Neuron (in vitro differentiated cells): ENCODE results near the gene IL1R2.

Experiments used
- H2AFZ ChIP-seq: one replicate; pipeline ENCODE4 v1.6.1; 2013; ENCODE audit warnings: low read depth, mild to moderate bottlenecking, inconsistent platforms, low read length, moderate library complexity
- H3K27me3 ChIP-seq: one replicate; pipeline ENCODE4 v1.6.1; 2013; ENCODE audit warnings: low read length; ENCODE audit not compliant: insufficient read depth
- H3K36me3 ChIP-seq: one replicate; pipeline ENCODE4 v1.6.1; 2013; ENCODE audit warnings: low read length; ENCODE audit not compliant: insufficient read depth
- H3K4me1 ChIP-seq: one replicate; pipeline ENCODE4 v1.6.1; 2013; ENCODE audit warnings: low read length; ENCODE audit not compliant: insufficient read depth
- H3K4me3 ChIP-seq: 2 replicates; pipeline ENCODE4 v1.5.1; 2013; ENCODE audit warnings: mild to moderate bottlenecking, low read length, moderate library complexity
- H3K9me3 ChIP-seq: one replicate; pipeline ENCODE4 v1.6.1; 2013; ENCODE audit warnings: low read length

The IL1R2 gene

GRCh38 chr2:102048465-102048864 lies 56.7 kb downstream of the IL1R2 start:
- H3K36me3 ChIP-seq: no peaks in the 10 kb centered on the region
- H3K27me3 ChIP-seq: no peaks in the 10 kb centered on the region
- no peaks in the 10 kb centered on the region for H3K9me3 ChIP-seq
- no peaks in the 10 kb centered on the region for H3K4me1 ChIP-seq
- H2AFZ ChIP-seq: no peak overlapping the region
- no peak overlapping the region for H3K4me3 ChIP-seq

- H3K36me3 ChIP-seq: no peaks in the 10 kb centered on the region
- H3K4me1 ChIP-seq: no peaks in the 10 kb centered on the region
- H3K27me3 ChIP-seq: no peaks in the 10 kb centered on the region
- H3K4me3 ChIP-seq: no peak overlapping the region
- no peak overlapping the region for H2AFZ ChIP-seq
- no peaks in the 10 kb centered on the region for H3K9me3 ChIP-seq
Observed at GRCh38 chr2:102049756-102050443, 58.1 kb downstream of the IL1R2 start.

GRCh38 chr2:102050854-102051391 lies 59.2 kb downstream of the IL1R2 start:
- Histone ChIP-seq H2AFZ (no peak overlapping the region), H3K27me3 (no peaks in the 10 kb centered on the region), H3K4me1 (no peaks in the 10 kb centered on the region), H3K4me3 (no peak overlapping the region), H3K36me3 (no peaks in the 10 kb centered on the region), H3K9me3 (no peaks in the 10 kb centered on the region)

- no peaks in the 10 kb centered on the region for H3K4me1 ChIP-seq
- H3K36me3 ChIP-seq: no peaks in the 10 kb centered on the region
- H3K4me3 ChIP-seq: no peak overlapping the region
- peaks cover under 1% of the 10 kb centered on the region for H3K27me3 ChIP-seq
- no peak overlapping the region for H2AFZ ChIP-seq
- H3K9me3 ChIP-seq: no peaks in the 10 kb centered on the region
Observed at GRCh38 chr2:102051692-102052277, 60.0 kb downstream of the IL1R2 start.

GRCh38 chr2:102052365-102052764 lies 60.6 kb downstream of the IL1R2 start:
- peaks cover 3% of the 10 kb centered on the region for H3K27me3 ChIP-seq
- no peak overlapping the region for H3K4me3 ChIP-seq
- H3K36me3 ChIP-seq: no peaks in the 10 kb centered on the region
- H3K9me3 ChIP-seq: no peaks in the 10 kb centered on the region
- H3K4me1 ChIP-seq: peaks cover under 1% of the 10 kb centered on the region
- H2AFZ ChIP-seq: no peak overlapping the region

- Histone ChIP-seq H3K4me1 (peaks cover 8% of the 10 kb centered on the region), H3K36me3 (no peaks in the 10 kb centered on the region), H2AFZ (no peak overlapping the region), H3K9me3 (no peaks in the 10 kb centered on the region), H3K4me3 (no peak overlapping the region), H3K27me3 (peaks cover 3% of the 10 kb centered on the region)
Observed at GRCh38 chr2:102053096-102053495, 61.3 kb downstream of the IL1R2 start.

GRCh38 chr2:102055346-102055990 lies 63.7 kb downstream of the IL1R2 start:
- Histone ChIP-seq H3K27me3 (peaks cover 3% of the 10 kb centered on the region), H2AFZ (no peak overlapping the region), H3K36me3 (no peaks in the 10 kb centered on the region), H3K4me1 (peaks cover 11% of the 10 kb centered on the region), H3K4me3 (no peak overlapping the region), H3K9me3 (no peaks in the 10 kb centered on the region)

GRCh38 chr2:102056079-102056581 lies 64.4 kb downstream of the IL1R2 start:
- H2AFZ ChIP-seq: no peak overlapping the region
- peaks cover 3% of the 10 kb centered on the region for H3K27me3 ChIP-seq
- no peak overlapping the region for H3K4me3 ChIP-seq
- peaks cover 11% of the 10 kb centered on the region for H3K4me1 ChIP-seq
- H3K9me3 ChIP-seq: no peaks in the 10 kb centered on the region
- no peaks in the 10 kb centered on the region for H3K36me3 ChIP-seq

- Histone ChIP-seq H3K4me1 (peaks cover 13% of the 10 kb centered on the region), H3K27me3 (peaks cover 3% of the 10 kb centered on the region), H3K4me3 (no peak overlapping the region), H2AFZ (no peak overlapping the region), H3K36me3 (no peaks in the 10 kb centered on the region), H3K9me3 (no peaks in the 10 kb centered on the region)
Observed at GRCh38 chr2:102057502-102058292, 65.9 kb downstream of the IL1R2 start.

GRCh38 chr2:102058293-102058833 lies 66.6 kb downstream of the IL1R2 start:
- Histone ChIP-seq H3K4me3 (no peak overlapping the region), H3K4me1 (peaks cover 13% of the 10 kb centered on the region), H3K27me3 (peaks cover 3% of the 10 kb centered on the region), H2AFZ (no peak overlapping the region), H3K9me3 (no peaks in the 10 kb centered on the region), H3K36me3 (no peaks in the 10 kb centered on the region)

- peaks cover 3% of the 10 kb centered on the region for H3K27me3 ChIP-seq
- H3K4me1 ChIP-seq: peaks cover 13% of the 10 kb centered on the region
- H2AFZ ChIP-seq: no peak overlapping the region
- no peaks in the 10 kb centered on the region for H3K36me3 ChIP-seq
- no peaks in the 10 kb centered on the region for H3K9me3 ChIP-seq
- H3K4me3 ChIP-seq: no peak overlapping the region
Observed at GRCh38 chr2:102059151-102059550, 67.4 kb downstream of the IL1R2 start.

GRCh38 chr2:102060047-102060446 lies 68.3 kb downstream of the IL1R2 start:
- Histone ChIP-seq H3K4me1 (peaks cover 13% of the 10 kb centered on the region), H3K27me3 (peaks cover 3% of the 10 kb centered on the region), H3K4me3 (no peak overlapping the region), H3K9me3 (no peaks in the 10 kb centered on the region), H3K36me3 (no peaks in the 10 kb centered on the region), H2AFZ (no peak overlapping the region)
